ENCODE data around the gene METTL1. TPM values are rescaled to one million over a fixed set of nuclear protein-coding genes. Genes with fewer than 3 reads are reported as not detected.
A peak's percentile ranks its signal among the peaks of the same experiment; 100 is the strongest.

METTL1 gene
- total and polyA plus RNA-seq, 9 of the 15 experiments (the other 6 are each of a cell fraction or from before 2014, with no cell fraction given), result 12.6 to 65.9 (median 39.2) TPM

DNA sequence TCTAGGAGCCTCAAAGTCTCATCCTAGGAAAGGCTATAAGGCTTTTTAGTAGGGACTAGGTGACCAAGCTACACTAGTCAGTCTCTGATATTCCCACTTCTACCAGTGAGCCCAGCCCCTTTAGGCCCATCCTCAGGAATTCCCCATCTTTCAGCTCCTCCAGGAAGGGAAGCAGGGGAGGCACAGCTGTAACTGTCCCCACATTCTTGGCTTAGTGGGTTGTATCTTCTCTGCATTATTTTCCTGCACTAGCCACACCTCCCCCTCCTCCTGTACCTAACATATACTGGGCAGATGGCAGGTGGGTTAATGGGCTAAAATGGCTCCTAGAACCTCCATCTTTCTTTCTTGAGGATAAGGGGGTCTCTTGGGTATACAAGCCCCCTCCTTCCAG lies 4.6 kb downstream of the METTL1 start:
- Histone ChIP-seq H3K9me3 (replicated peaks; ENCODE audit: control insufficient read depth, insufficient read depth, low read depth, low read length) (no peaks in the 10 kb centered on the region), H4K20me1 (replicated peaks; ENCODE audit: control insufficient read depth, insufficient read depth, low read length) (no peaks in the 10 kb centered on the region)

More for the DNA sequence above, 4.6 kb downstream of the METTL1 start:
- in situ Hi-C loops (cut with MboI), result no loop called here
- TF ChIP-seq, protein P1, sequence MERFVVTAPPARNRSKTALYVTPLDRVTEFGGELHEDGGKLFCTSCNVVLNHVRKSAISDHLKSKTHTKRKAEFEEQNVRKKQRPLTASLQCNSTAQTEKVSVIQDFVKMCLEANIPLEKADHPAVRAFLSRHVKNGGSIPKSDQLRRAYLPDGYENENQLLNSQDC (CRISPR knock-in tag; IDR thresholded peaks at IDR 0.05), result no peak
- TF ChIP-seq BRD9 (IDR thresholded peaks at IDR 0.05; ENCODE audit: low read depth, partially characterized antibody) (no peak), HMG20B (CRISPR knock-in tag; IDR thresholded peaks at IDR 0.05) (no peak), ZNF133 (CRISPR knock-in tag; IDR thresholded peaks at IDR 0.05) (no peak), MAZ (CRISPR knock-in tag; conservative IDR thresholded peaks at IDR 0.05 in 1 of 2, IDR thresholded peaks at IDR 0.05 in 1 of 2) (no peak), POLR2AphosphoS5 (IDR thresholded peaks at IDR 0.05; ENCODE audit: control insufficient read depth, insufficient read depth, low read depth, low read length) (0 out of 2 replicates have a peak, but pooled peaks have one; percentile 6)
- TF ChIP-seq, protein P2, sequence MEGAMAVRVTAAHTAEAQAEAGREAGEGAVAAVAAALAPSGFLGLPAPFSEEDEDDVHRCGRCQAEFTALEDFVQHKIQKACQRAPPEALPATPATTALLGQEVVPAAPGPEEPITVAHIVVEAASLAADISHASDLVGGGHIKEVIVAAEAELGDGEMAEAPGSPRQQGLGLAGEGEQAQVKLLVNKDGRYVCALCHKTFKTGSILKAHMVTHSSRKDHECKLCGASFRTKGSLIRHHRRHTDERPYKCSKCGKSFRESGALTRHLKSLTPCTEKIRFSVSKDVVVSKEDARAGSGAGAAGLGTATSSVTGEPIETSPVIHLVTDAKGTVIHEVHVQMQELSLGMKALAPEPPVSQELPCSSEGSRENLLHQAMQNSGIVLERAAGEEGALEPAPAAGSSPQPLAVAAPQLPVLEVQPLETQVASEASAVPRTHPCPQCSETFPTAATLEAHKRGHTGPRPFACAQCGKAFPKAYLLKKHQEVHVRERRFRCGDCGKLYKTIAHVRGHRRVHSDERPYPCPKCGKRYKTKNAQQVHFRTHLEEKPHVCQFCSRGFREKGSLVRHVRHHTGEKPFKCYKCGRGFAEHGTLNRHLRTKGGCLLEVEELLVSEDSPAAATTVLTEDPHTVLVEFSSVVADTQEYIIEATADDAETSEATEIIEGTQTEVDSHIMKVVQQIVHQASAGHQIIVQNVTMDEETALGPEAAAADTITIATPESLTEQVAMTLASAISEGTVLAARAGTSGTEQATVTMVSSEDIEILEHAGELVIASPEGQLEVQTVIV (CRISPR knock-in tag; IDR thresholded peaks at IDR 0.05; ENCODE audit: borderline replicate concordance), result no peak
- FAIRE-seq (no peak), ATAC-seq (no peak), DNase-seq (ENCODE audit: extremely low read depth in 1 of 4, low spot score in 3 of 4) (no peak)
- Histone ChIP-seq H3K27ac (ENCODE audit: extremely low read depth, low read depth, low read length) (no peak overlapping the region; the same call in 2 of the 3 replicates), H3K4me3 (no peak overlapping the region), H3K27me3 (ENCODE audit: control insufficient read depth in 2 of 2, insufficient read depth in 2 of 2, low read length in 2 of 2) (no peaks in the 10 kb centered on the region), H3K79me2 (ENCODE audit: control insufficient read depth, insufficient read depth, low read length) (peaks cover 13% of the 10 kb centered on the region), H3K9ac (ENCODE audit: insufficient read depth in 1 of 2, low read depth in 2 of 2, low read length in 2 of 2) (peak overlapping the region in 1 of 2 experiments; percentile 88; a peak in 1 of 4 replicates), H3K36me3 (ENCODE audit: control insufficient read depth, insufficient read depth, low read length) (peaks cover 33% of the 10 kb centered on the region), H3K9me1 (ENCODE audit: control insufficient read depth, insufficient read depth, low read length) (no peaks in the 10 kb centered on the region), H3K4me2 (ENCODE audit: insufficient read depth, low read length) (peak overlapping the region; percentile 63; the same call in 1 of the 2 replicates), H2AFZ (ENCODE audit: low read depth, low read length) (no peak overlapping the region), H3K4me1 (replicated peaks in 1 of 2; ENCODE audit: control insufficient read depth in 2 of 2, insufficient read depth in 2 of 2, low read length in 2 of 2) (peaks cover 18 to 39% of the 10 kb centered on the region in 2 experiments)
- intact Hi-C loops (cut with micrococcal nuclease), result no loop called here
- CTCF ChIA-PET (ENCODE audit: low intra/inter-chr PET ratio), result no interaction called here
- BruUV-seq (replicated peaks), result no TSS peak
- POLR2A ChIA-PET, result interaction anchor here (0.6 to 3.8 kb wide), 7 partner anchors 9 to 30 kb away, joined by 3 to 26 read pairs (median 4); partner anchors contain the start of genes CDK4, TSFM and TSPAN31

Data from K562 (cell line).